GM18861 (cell line): ENCODE results near the gene SUCLG2.
"Not testable (repeated sequence)": the region's sequence is repeated elsewhere in the genome, so short reads cannot be mapped to it uniquely, and the experiment has no call there.

ENCODE experiments used
- ATAC-seq: cut with Tn5 transposase; IDR thresholded peaks from one replicate; pipeline ENCODE4 v1.9.1; 2021; ENCODE audit not compliant: unreplicated experiment

The SUCLG2 gene

GRCh38 chr3:67561667-67562394 is 92.6 kb downstream of the SUCLG2 start:
- no peak for ATAC-seq

DNA sequence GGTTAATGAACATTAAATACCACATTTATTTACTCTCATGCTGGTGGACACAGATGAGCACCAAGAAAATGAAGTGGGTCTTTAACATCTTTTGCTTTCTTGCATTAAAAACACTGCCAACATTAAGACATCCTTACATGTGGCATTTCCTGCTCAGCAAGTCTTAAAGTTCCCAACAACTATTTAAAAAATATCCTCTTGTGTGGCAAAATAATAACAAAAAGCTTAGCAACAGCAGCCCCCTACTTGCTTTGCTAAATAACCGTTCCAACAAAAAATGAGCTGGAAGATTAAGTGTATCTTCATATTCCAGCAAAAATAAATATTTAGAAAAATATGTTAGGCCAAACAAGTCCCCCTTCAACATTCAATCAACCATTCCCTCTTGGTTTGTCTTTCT is 93.1 kb downstream of the SUCLG2 start:
- no peak for ATAC-seq

DNA sequence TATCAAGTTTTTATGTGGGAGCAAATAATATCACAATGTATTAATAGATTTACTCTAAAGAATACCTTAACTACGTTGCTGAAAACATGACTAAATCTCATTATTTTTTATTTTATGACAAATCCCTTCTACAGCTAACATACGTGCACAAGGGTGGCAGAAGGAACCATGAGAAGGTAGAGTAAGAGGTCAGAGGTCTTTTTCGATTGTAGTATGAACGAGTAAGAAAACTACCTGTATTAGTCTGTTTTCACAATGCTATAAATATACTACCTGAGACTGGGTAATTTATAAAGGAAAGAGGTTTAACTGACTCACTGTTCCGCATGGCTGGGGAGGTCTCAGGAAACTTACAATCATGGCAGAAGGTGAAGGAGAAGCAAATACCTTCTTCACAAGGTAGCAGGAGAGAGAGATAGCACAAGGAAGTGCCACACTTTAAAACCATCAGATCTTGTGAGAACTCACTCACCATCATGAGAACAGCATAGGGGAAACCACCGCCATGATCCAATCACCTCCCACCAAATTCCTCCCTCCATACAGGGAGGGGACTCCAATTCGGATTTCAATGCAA is 95.3 kb downstream of the SUCLG2 start:
- ATAC-seq, result no peak

DNA sequence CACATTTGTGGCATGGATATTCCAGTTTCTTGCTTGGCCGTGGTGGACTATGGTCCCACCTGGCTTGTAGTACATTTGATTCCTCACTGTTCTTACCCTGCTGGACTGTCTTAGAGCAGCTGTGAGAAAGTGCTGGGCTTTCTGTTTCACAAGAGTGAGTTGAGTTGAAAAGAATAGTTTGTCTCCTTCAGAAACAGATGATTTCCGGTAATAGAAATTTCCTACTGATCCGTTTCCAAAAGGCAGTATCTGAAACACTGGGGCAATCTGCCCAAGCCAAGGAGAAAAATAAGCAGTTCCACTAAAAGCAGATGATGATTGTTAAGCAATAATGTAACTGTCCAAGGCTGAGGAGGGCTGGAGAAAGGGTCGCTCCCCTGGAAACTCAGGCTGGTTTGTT is 96.0 kb downstream of the SUCLG2 start:
- ATAC-seq, result no peak

GRCh38 chr3:67557848-67558355 is 96.5 kb downstream of the SUCLG2 start:
- no peak for ATAC-seq

DNA sequence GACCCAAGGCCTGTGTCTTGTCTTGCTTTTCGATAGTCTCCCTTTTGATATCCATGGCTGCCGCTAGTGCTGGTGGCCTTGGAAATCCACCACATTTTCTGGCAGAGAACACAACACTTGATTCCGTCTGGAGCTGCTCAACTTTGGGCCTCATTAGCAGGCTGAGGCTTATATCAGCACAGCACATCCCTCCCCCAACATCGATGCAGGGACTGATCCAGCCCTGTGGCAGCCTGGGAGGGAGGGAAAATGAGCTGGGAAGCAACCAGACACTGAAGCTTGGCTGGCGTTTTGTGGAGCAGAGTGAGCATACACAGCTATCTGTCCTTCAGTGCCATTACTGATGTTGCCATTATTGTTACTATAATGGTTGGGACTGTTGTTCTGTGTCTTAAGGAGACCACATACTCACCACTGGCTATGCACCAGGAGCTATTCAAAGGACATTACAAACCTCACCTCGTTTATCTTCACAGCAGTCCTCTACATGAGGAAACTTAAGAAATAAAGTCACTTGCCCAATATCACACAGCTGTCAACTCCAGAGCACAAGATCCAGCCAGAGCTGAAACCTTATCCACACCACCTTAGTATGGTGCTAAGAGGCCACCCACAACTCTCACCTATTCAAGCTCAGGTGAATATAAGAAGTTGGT is 102.9 kb downstream of the SUCLG2 start:
- no peak for ATAC-seq

GRCh38 chr3:67550541-67550940 is 103.9 kb downstream of the SUCLG2 start:
- ATAC-seq, result no peak

GRCh38 chr3:67542502-67543250 is 111.7 kb downstream of the SUCLG2 start:
- not testable (repeated sequence) for ATAC-seq

- no peak for ATAC-seq
These were observed 114.1 kb downstream of the SUCLG2 start for GRCh38 chr3:67540198-67540894.

DNA sequence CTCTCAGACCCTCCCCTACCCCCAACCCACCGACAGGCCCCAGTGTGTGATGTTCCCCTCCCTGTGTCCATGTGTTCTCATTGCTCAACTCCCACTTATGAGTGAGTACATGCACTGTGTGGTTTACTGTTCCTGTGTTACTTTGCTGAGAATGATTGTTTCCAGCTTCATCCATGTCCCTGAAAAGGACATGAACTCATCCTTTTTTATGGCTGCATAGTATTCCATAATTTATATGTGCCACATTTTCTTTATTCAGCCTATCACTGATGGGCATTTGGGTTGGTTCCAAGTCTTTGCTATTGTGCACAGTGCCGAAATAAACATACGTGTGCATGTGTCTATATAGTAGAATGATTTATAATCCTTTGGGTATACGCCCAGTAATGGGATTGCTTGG is 117.2 kb downstream of the SUCLG2 start:
- not testable (repeated sequence) for ATAC-seq

GRCh38 chr3:67535006-67535405 is 119.4 kb downstream of the SUCLG2 start:
- ATAC-seq, result no peak

DNA sequence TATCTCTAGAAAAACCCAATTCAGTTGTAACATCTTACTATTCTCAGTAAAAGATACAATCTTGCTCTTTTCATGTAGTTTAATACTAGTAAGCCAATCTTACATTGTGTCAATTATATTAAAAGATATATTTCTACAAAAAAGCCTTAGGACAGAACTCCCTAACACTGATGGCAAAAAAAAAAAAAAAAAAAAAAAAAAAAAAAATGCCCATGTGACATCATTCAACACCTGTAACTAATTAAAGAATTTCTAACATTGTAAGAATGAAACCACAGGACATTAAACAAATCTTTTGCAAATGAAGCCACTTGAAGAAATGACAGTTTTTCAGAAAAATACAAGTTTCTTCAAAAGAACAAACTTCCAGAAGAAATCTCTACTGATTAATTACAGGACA is 119.8 kb downstream of the SUCLG2 start:
- ATAC-seq, result no peak

DNA sequence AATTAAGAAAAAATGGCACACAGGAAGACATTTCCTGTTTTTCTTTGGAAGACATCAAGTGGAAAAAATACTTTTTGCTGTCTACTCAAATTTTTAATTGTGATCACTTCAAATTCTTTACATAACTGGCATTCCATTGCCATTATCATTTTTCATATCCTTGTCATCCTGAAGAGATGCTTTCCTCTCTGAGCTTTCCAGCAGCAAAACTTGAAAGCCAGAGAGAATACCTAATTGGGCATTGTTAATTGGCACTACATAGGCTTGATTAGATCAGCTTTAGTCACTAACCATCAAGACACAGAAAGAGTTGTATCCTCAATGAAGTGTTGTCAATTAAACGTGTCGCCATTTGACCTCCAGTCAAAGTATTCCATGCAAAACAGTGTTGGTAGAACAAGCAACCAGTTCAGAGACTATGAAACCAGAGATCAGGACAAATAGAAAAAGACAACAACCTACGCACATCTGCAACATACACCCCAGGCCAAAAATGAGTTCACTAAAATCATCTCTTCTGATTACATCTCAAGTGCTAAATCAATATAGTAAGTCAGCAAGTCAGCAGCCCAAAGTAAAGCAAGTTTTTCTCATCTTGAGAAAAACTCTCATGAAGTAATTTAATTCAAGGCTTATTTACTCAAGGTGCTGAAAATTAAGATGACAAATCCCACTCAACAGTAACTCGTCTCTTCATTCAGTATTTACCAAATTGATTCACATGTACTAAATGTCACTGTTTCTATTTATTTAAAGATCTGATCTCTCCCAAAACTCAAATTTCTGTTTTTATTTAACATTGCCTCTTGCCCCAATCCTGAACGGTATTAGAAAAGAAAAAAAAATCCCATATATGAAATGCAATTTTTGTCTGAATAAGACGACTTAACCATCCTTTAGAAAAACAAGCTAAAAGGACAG is 123.0 kb downstream of the SUCLG2 start:
- no peak for ATAC-seq

DNA sequence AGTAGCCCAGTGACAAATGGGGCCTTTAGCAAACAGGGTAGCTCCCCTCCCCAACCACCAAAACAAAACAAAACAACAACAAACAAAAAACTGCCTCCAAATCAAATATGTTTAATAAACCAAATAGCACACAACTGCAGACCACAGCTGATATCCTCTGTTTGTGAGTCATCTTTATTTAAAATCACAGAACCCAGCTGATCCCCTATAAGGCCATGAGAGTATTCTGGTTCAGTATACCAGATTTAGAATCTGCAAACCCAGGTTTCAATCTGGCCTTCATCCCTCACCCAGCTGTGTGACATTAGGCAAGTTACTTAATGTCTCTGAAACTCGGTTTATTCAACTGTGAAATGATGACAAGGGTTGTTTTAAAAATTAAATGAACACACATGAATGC is 124.5 kb downstream of the SUCLG2 start:
- no peak for ATAC-seq

GRCh38 chr3:67529337-67529736 is 125.1 kb downstream of the SUCLG2 start:
- ATAC-seq, result no peak

- ATAC-seq, result no peak
These were observed 128.2 kb downstream of the SUCLG2 start for GRCh38 chr3:67526246-67526645.

GRCh38 chr3:67524046-67524445 is 130.4 kb downstream of the SUCLG2 start:
- no peak for ATAC-seq

GRCh38 chr3:67522081-67522480 is 132.3 kb downstream of the SUCLG2 start:
- no peak for ATAC-seq

- ATAC-seq, result no peak
These were observed 133.3 kb downstream of the SUCLG2 start for GRCh38 chr3:67521053-67521646.
